Measurements from ENCODE around the gene COMP.

Gene COMP

DNA sequence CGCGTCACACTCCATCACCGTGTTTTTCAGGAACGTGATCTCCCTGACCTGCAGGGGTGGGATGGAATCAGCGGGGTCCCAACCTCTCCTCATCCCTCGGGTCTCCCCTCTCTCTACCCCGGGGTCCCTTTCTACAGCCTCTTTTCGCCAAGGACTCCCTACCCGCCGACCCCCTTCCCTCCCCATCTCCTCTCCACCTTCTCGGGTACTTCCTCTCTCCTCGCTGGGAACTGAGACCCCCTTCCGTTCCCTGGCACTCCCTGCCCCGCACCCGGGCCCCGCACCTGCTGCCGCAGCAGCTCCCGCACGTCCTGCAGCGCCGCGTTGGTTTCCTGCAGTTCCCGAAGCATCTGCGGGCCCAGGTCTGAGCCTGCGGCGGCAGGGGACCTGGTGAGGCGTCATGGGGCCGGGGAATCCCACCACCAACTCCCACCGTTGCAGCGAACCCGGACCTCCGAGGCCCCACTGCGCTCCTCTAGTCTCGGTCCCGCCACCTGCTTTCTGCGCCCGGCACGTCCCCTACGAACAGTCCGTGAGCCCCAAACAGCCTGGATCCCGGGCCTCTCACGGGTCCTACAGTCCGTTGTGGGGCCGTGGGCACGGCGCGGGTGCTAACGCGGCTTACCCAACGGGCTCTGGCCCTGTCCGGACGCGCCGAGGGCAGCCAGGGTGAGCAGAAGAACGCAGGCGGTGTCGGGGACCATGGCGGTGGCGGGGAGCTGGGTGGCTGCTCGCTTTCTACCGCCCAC, at the start of gene COMP:
COMP (minus strand) TSS at position 740 of the 749 bp plus-strand sequence; CDS start at position 704, 36 bp downstream.
- Histone ChIP-seq H3K27ac (no peak within 1 kb of the TSS), H3K4me3 (ENCODE audit: low read depth, low read length) (peak within 1 kb of the TSS; percentile 14)
- no peak for TF ChIP-seq CTCF (IDR thresholded peaks at IDR 0.05)

GRCh38 chr19:18840288-18841267, 49.5 kb upstream of the COMP start:
- Histone ChIP-seq H3K27ac (no peak overlapping the region), H3K4me1 (peaks cover 71% of the 10 kb centered on the region), H2AFZ (no peak overlapping the region), H3K4me3 (ENCODE audit: low read depth, low read length) (no peak overlapping the region), H3K9me3 (ENCODE audit: control insufficient read depth, low read length) (no peaks in the 10 kb centered on the region), H3K27me3 (ENCODE audit: control insufficient read depth, insufficient read depth, low read length) (no peaks in the 10 kb centered on the region), H3K36me3 (ENCODE audit: control insufficient read depth, insufficient read depth, low read length) (no peaks in the 10 kb centered on the region), H3K9ac (no peak overlapping the region), H3K4me2 (ENCODE audit: low read length) (peak overlapping the region; percentile 2), H3K79me2 (peaks cover 88% of the 10 kb centered on the region)
- no peak for TF ChIP-seq CTCF (IDR thresholded peaks at IDR 0.05)

More for the DNA sequence above, at the start of gene COMP:
- Histone ChIP-seq H3K27me3 (ENCODE audit: control insufficient read depth, insufficient read depth, low read length) (peaks cover 12% of the 10 kb centered on the region), H3K4me2 (ENCODE audit: low read length) (peak within 1 kb of the TSS; percentile 30), H2AFZ (peak within 1 kb of the TSS; percentile 64), H3K4me1 (peaks cover 4% of the 10 kb centered on the region), H3K9ac (no peak within 1 kb of the TSS), H3K79me2 (no peaks in the 10 kb centered on the region), H3K9me3 (ENCODE audit: control insufficient read depth, low read length) (no peaks in the 10 kb centered on the region), H3K36me3 (ENCODE audit: control insufficient read depth, insufficient read depth, low read length) (no peaks in the 10 kb centered on the region)

- H3K27ac ChIP-seq, result no peak overlapping the region
- no peaks in the 10 kb centered on the region for H3K27me3 ChIP-seq (ENCODE audit: control insufficient read depth, insufficient read depth, low read length)
- no peak overlapping the region for H3K4me3 ChIP-seq (ENCODE audit: low read depth, low read length)
- no peak overlapping the region for H3K9ac ChIP-seq
- H3K9me3 ChIP-seq (ENCODE audit: control insufficient read depth, low read length), result no peaks in the 10 kb centered on the region
- no peak for TF ChIP-seq CTCF (IDR thresholded peaks at IDR 0.05)
- no peaks in the 10 kb centered on the region for H3K36me3 ChIP-seq (ENCODE audit: control insufficient read depth, insufficient read depth, low read length)
- H3K4me2 ChIP-seq (ENCODE audit: low read length), result peak overlapping the region; percentile 2
- peaks cover 75% of the 10 kb centered on the region for H3K4me1 ChIP-seq
- H3K79me2 ChIP-seq, result peaks cover 88% of the 10 kb centered on the region
- no peak overlapping the region for H2AFZ ChIP-seq
Observed at GRCh38 chr19:18839465-18840287, 48.6 kb upstream of the COMP start.

DNA sequence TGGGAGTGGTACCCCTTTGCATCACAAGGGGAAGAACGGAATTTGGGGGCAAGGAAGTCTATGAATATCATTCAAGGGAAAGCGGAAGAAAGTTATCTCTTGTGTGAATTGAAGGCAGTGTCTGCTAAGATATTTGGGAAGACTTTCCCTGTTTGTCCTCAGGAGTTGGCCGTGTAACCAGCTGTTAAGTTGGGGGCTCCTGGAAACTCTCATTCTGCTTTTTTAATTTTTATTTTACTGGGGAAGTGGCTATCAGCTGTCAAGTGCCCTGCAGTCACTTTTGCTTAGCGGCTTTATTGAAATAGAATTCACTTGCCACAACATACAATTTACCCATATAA, 43.5 kb upstream of the COMP start:
- Histone ChIP-seq H3K4me3 (ENCODE audit: low read depth, low read length) (peak overlapping the region; percentile 89), H3K79me2 (peaks cover 59% of the 10 kb centered on the region), H3K4me2 (ENCODE audit: low read length) (peak overlapping the region; percentile 100), H3K9me3 (ENCODE audit: control insufficient read depth, low read length) (no peaks in the 10 kb centered on the region), H3K9ac (no peak overlapping the region), H3K27ac (peak overlapping the region; percentile 87), H3K36me3 (ENCODE audit: control insufficient read depth, insufficient read depth, low read length) (no peaks in the 10 kb centered on the region), H3K27me3 (ENCODE audit: control insufficient read depth, insufficient read depth, low read length) (no peaks in the 10 kb centered on the region), H2AFZ (no peak overlapping the region), H3K4me1 (peaks cover 59% of the 10 kb centered on the region)
- TF ChIP-seq CTCF (IDR thresholded peaks at IDR 0.05), result no peak

All from parathyroid adenoma (tissue), 2 donors.